Keratinocyte (primary cell): ENCODE data around the gene NUDT9. TPM values are rescaled to one million over a fixed set of nuclear protein-coding genes. Genes with fewer than 3 reads are reported as not detected.

Experiments used
- DNase-seq: peaks from one replicate; pipeline ENCODE4 v3.0.0-alpha.2; 2011; ENCODE audit warnings: low read depth, missing footprints, low spot score
- FAIRE-seq: peaks from 2 replicates; lab custom pipeline; 2011; peaks lifted over from hg19 to GRCh38; lab: Jason Lieb, UNC
- H2AFZ ChIP-seq: 2 replicates; pipeline ENCODE4 v1.6.0; 2012; ENCODE audit warnings: low read length, control low read depth, inconsistent platforms; ENCODE audit not compliant: control insufficient read depth
- H3K27ac ChIP-seq: 2 replicates; pipeline ENCODE4 v1.5.1; 2011; ENCODE audit warnings: low read length; ENCODE audit not compliant: control insufficient read depth, insufficient read depth
- H3K27me3 ChIP-seq: 3 replicates; pipeline ENCODE4 v1.6.0; 2011; ENCODE audit warnings: low read length; ENCODE audit not compliant: control insufficient read depth, insufficient read depth; ENCODE audit errors: extremely low read depth
- H3K36me3 ChIP-seq, 2 experiments: 2 replicates in 1 of 2; 3 replicates in 1 of 2; pipeline ENCODE4 v1.5.1; 2011; ENCODE audit warnings: low read length in 2 of 2, mild to moderate bottlenecking in 1 of 2; ENCODE audit not compliant: control insufficient read depth in 2 of 2, insufficient read depth in 2 of 2; ENCODE audit errors: extremely low read depth in 1 of 2
- H3K4me1 ChIP-seq: 3 replicates; pipeline ENCODE4 v1.5.1; 2011; ENCODE audit warnings: low read length; ENCODE audit not compliant: control insufficient read depth, insufficient read depth; ENCODE audit errors: extremely low read depth
- H3K4me2 ChIP-seq: 3 replicates; pipeline ENCODE4 v1.6.0; 2011; ENCODE audit warnings: low read depth, low read length; ENCODE audit not compliant: control insufficient read depth, insufficient read depth; ENCODE audit errors: extremely low read depth
- H3K4me3 ChIP-seq, 3 experiments: fragments of 200-600 bp in 1 of 3; sonication (generic) in 1 of 3; 2 replicates in 2 of 3; 3 replicates in 1 of 3; pipeline ENCODE4 v1.5.1; 2011 to 2016; ENCODE audit warnings: low read length in 3 of 3, mild to moderate bottlenecking in 3 of 3, control low read depth in 2 of 3, inconsistent platforms in 1 of 3, low read depth in 1 of 3, mixed read lengths in 1 of 3, mixed run types in 1 of 3, moderate library complexity in 1 of 3; ENCODE audit not compliant: control insufficient read depth in 2 of 3, insufficient read depth in 2 of 3; ENCODE audit errors: extremely low read depth in 1 of 3
- H3K79me2 ChIP-seq: 2 replicates; pipeline ENCODE4 v1.6.0; 2012; ENCODE audit warnings: low read length; ENCODE audit not compliant: control insufficient read depth, insufficient read depth
- H3K9ac ChIP-seq: 3 replicates; pipeline ENCODE4 v1.6.0; 2011; ENCODE audit warnings: low read length; ENCODE audit not compliant: control insufficient read depth, insufficient read depth; ENCODE audit errors: extremely low read depth
- H3K9me1 ChIP-seq: 3 replicates; pipeline ENCODE4 v1.6.0; 2011; ENCODE audit warnings: low read length; ENCODE audit not compliant: control insufficient read depth, insufficient read depth; ENCODE audit errors: extremely low read depth
- H3K9me3 ChIP-seq: 2 replicates; pipeline ENCODE4 v1.5.1; 2012; ENCODE audit warnings: low read depth, low read length; ENCODE audit not compliant: control insufficient read depth
- H4K20me1 ChIP-seq: 3 replicates; pipeline ENCODE4 v1.6.0; 2011; ENCODE audit warnings: low read length; ENCODE audit not compliant: control insufficient read depth, insufficient read depth; ENCODE audit errors: extremely low read depth
- EZH2 ChIP-seq: IDR thresholded peaks from one replicate; pipeline ENCODE4 v1.6.1; 2012; ENCODE audit warnings: inconsistent platforms, mild to moderate bottlenecking, low read length, moderate library complexity
- dilution Hi-C: fragments of 300-500 bp; cut with MboI; formaldehyde crosslinking; loops from one replicate; pipeline ENCODE4 v1.7.0; 2020; ENCODE audit warnings: low sequenced_read_pairs; ENCODE audit not compliant: extremely low pct_ligation_motif_present
- polyA plus RNA-seq, 5 experiments: library from polyadenylated mRNA; depleted of rRNA in 3 of 5; stranded (reverse) in 3 of 5; stranded (forward) in 1 of 5; unstranded in 1 of 5; fragments of >200 nt; gene quantifications; 1 replicate in 1 of 5; 2 replicates in 3 of 5; 3 replicates in 1 of 5; pipeline versions ENCODE4 v1.2.1 to v1.2.3, GENCODE V29; 2011 to 2012; ENCODE audit warnings: missing spikeins in 2 of 5, low read depth in 1 of 5, low replicate concordance in 1 of 5
- TF ChIP-seq, protein P1 (sequence below), 3 experiments: IDR thresholded peaks in 1 of 3; conservative IDR thresholded peaks in 1 of 3; optimal IDR thresholded peaks in 1 of 3; 2 replicates in 2 of 3; 3 replicates in 1 of 3; pipeline versions ENCODE3 to v1.5.1; 2011; ENCODE audit warnings: low read length in 3 of 3, mild to moderate bottlenecking in 3 of 3, moderate library complexity in 2 of 3, control low read depth in 1 of 3, inconsistent platforms in 1 of 3; ENCODE audit not compliant: insufficient read depth in 2 of 3; ENCODE audit errors: extremely low read depth in 1 of 3

The NUDT9 gene
- polyA plus RNA-seq, 1 donor (not counting 4 experiments of a cell fraction or from before 2014, with no cell fraction given), result 28.5 TPM

- Histone ChIP-seq H3K9me3 (no peaks in the 10 kb centered on the region), H3K36me3 (no peaks in the 10 kb centered on the region), H3K9ac (no peak overlapping the region), H3K4me1 (no peaks in the 10 kb centered on the region), H2AFZ (no peak overlapping the region), H4K20me1 (no peaks in the 10 kb centered on the region), H3K79me2 (no peaks in the 10 kb centered on the region), H3K27me3 (no peaks in the 10 kb centered on the region), H3K4me3 (no peak overlapping the region), H3K9me1 (no peaks in the 10 kb centered on the region), H3K27ac (no peak overlapping the region), H3K4me2 (no peak overlapping the region)
- dilution Hi-C loops, result no loop called here
- DNase-seq (no peak), FAIRE-seq (no peak)
- TF ChIP-seq EZH2, result no peak
- TF ChIP-seq, protein P1, sequence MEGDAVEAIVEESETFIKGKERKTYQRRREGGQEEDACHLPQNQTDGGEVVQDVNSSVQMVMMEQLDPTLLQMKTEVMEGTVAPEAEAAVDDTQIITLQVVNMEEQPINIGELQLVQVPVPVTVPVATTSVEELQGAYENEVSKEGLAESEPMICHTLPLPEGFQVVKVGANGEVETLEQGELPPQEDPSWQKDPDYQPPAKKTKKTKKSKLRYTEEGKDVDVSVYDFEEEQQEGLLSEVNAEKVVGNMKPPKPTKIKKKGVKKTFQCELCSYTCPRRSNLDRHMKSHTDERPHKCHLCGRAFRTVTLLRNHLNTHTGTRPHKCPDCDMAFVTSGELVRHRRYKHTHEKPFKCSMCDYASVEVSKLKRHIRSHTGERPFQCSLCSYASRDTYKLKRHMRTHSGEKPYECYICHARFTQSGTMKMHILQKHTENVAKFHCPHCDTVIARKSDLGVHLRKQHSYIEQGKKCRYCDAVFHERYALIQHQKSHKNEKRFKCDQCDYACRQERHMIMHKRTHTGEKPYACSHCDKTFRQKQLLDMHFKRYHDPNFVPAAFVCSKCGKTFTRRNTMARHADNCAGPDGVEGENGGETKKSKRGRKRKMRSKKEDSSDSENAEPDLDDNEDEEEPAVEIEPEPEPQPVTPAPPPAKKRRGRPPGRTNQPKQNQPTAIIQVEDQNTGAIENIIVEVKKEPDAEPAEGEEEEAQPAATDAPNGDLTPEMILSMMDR (optimal IDR thresholded peaks at IDR 0.05 in 1 of 3, IDR thresholded peaks at IDR 0.05 in 1 of 3, conservative IDR thresholded peaks at IDR 0.05 in 1 of 3; ENCODE audit: extremely low read depth in 1 of 3, insufficient read depth in 2 of 3, low read length in 3 of 3), result no peak
Observed at GRCh38 chr4:87469390-87469789, 47.0 kb downstream of the NUDT9 start.

DNA sequence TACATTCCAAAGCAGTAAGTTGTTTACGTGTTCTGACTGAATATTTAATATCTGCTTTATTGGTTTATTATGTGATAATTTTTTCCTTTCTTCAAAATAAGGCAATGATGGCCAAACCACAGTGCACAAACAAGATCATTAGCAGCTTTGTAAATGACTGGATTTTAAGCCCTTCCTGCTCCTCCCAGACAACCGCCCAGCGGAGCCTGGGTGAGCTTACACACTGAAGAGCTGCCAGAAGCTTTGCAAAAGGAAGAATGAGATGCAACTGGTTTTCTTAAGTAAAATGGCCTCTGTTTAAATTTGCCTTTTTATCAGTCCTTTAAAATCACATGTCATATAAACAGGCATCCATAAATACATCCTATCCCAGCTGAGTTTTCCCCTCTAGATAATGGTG is 54.6 kb downstream of the NUDT9 start:
- H3K36me3 ChIP-seq, result no peaks in the 10 kb centered on the region
- no peaks in the 10 kb centered on the region for H3K4me1 ChIP-seq
- dilution Hi-C loops, result no loop called here

More for the DNA sequence above, 54.6 kb downstream of the NUDT9 start:
- no peak overlapping the region for H2AFZ ChIP-seq
- no peak overlapping the region for H3K9ac ChIP-seq
- H3K9me1 ChIP-seq, result no peaks in the 10 kb centered on the region
- H3K4me2 ChIP-seq, result no peak overlapping the region
- H3K27ac ChIP-seq, result no peak overlapping the region
- FAIRE-seq (no peak), DNase-seq (no peak)
- no peak overlapping the region for H3K4me3 ChIP-seq
- no peak for TF ChIP-seq EZH2
- TF ChIP-seq, protein P1 (optimal IDR thresholded peaks at IDR 0.05 in 1 of 3, IDR thresholded peaks at IDR 0.05 in 1 of 3, conservative IDR thresholded peaks at IDR 0.05 in 1 of 3; ENCODE audit: extremely low read depth in 1 of 3, insufficient read depth in 2 of 3, low read length in 3 of 3), result no peak
- no peaks in the 10 kb centered on the region for H4K20me1 ChIP-seq
- H3K27me3 ChIP-seq, result no peaks in the 10 kb centered on the region
- H3K79me2 ChIP-seq, result no peaks in the 10 kb centered on the region
- no peaks in the 10 kb centered on the region for H3K9me3 ChIP-seq
